ENCODE measurements around the gene ARHGAP24. TPM values are rescaled to one million over a fixed set of nuclear protein-coding genes. Genes with fewer than 3 reads are reported as not detected.

Gene ARHGAP24
- total and polyA plus RNA-seq, 2 donors (not counting 1 experiment from before 2014, with no cell fraction given), result 48.4 to 141 TPM

GRCh38 chr4:85776579-85776978, 301.6 kb downstream of the ARHGAP24 start:
- peak overlapping the region in 1 of 2 donors; percentile 10 for H3K27ac ChIP-seq (ENCODE audit: low read length in 2 of 2)
- peaks cover 29 to 45% of the 10 kb centered on the region in 2 donors for H3K4me1 ChIP-seq (ENCODE audit: control insufficient read depth in 2 of 2, insufficient read depth in 2 of 2, low read length in 2 of 2)
- H3K9ac ChIP-seq (ENCODE audit: low read length), result no peak overlapping the region
- WGBS (ENCODE audit: insufficient coverage), result no CpG with 5 or more reads among the region's 1 CpG
- Mint-ChIP-seq H3K27ac (peak overlapping the region; percentile 29), H3K9me3 (ENCODE audit: insufficient read depth) (peaks cover 4% of the 10 kb centered on the region), H3K4me1 (peaks cover 55% of the 10 kb centered on the region), H3K27me3 (no peaks in the 10 kb centered on the region), H3K4me3 (peak overlapping the region; percentile 0)
- ChIA-PET POLR2A (no interaction called here), CTCF (interaction anchor here (1.1 kb wide), 1 partner anchor 8 kb away, joined by 3 read pairs; no protein-coding TSS in a partner anchor)
- H2AFZ ChIP-seq (ENCODE audit: insufficient read depth, low read depth, low read length, poor library complexity, severe bottlenecking), result no peak overlapping the region
- H4K20me1 ChIP-seq (ENCODE audit: control insufficient read depth, insufficient read depth, low read length, poor library complexity, severe bottlenecking), result no peaks in the 10 kb centered on the region
- DNase-seq, result no peak
- peak overlapping the region; percentile 10 for H3K4me2 ChIP-seq (replicated peaks; ENCODE audit: low read depth, low read length, poor library complexity, severe bottlenecking)
- peaks cover 0 to 6% of the 10 kb centered on the region in 2 experiments for H3K36me3 ChIP-seq (replicated peaks in 1 of 2; ENCODE audit: control extremely low read depth in 1 of 2, control insufficient read depth in 1 of 2, extremely low read depth in 1 of 2, insufficient read depth in 2 of 2, low read length in 1 of 2)
- no peaks in the 10 kb centered on the region for H3K27me3 ChIP-seq (replicated peaks in 1 of 4; ENCODE audit: control extremely low read depth in 1 of 4, control insufficient read depth in 3 of 4, insufficient read depth in 4 of 4, low read length in 3 of 4)
- peaks cover 55% of the 10 kb centered on the region for H3K79me2 ChIP-seq (ENCODE audit: control insufficient read depth, insufficient read depth, low read length)
- peaks cover 0 to 3% (median 3%) of the 10 kb centered on the region in 3 donors for H3K9me3 ChIP-seq (ENCODE audit: control extremely low read depth in 1 of 3, control insufficient read depth in 2 of 3, insufficient read depth in 1 of 3, low read length in 2 of 3)
- ATAC-seq (ENCODE audit: low read depth), result no peak
- no peak overlapping the region for H3K4me3 ChIP-seq (ENCODE audit: control extremely low read depth in 1 of 5, extremely low read depth in 1 of 5, insufficient read depth in 1 of 5, low read depth in 2 of 5, low read length in 4 of 5)
- intact Hi-C loops (cut with micrococcal nuclease), result loop anchor here (5.0 to 10.0 kb wide), 2 partner anchors 66 to 588 kb away; partner anchors contain the start of gene MAPK10
- no peak for TF ChIP-seq CTCF (IDR thresholded peaks at IDR 0.05)
- no peak for TF ChIP-seq EZH2 (IDR thresholded peaks at IDR 0.05; ENCODE audit: borderline replicate concordance, insufficient read depth, low read depth, low read length, poor library complexity, severe bottlenecking)

- H2AFZ ChIP-seq (ENCODE audit: insufficient read depth, low read depth, low read length, poor library complexity, severe bottlenecking), result peak overlapping the region; percentile 74
- H3K4me1 Mint-ChIP-seq, result peaks cover 60% of the 10 kb centered on the region
- H3K4me2 ChIP-seq (replicated peaks; ENCODE audit: low read depth, low read length, poor library complexity, severe bottlenecking), result peak overlapping the region; percentile 72
Measured at GRCh38 chr4:85777908-85778631, 303.1 kb downstream of the ARHGAP24 start.

More at GRCh38 chr4:85777908-85778631, 303.1 kb downstream of the ARHGAP24 start:
- Mint-ChIP-seq H3K27ac (peak overlapping the region; percentile 93), H3K9me3 (ENCODE audit: insufficient read depth) (peaks cover 4% of the 10 kb centered on the region), H3K27me3 (no peaks in the 10 kb centered on the region), H3K4me3 (peak overlapping the region; percentile 89)
- TF ChIP-seq EZH2 (IDR thresholded peaks at IDR 0.05; ENCODE audit: borderline replicate concordance, insufficient read depth, low read depth, low read length, poor library complexity, severe bottlenecking), result no peak
- TF ChIP-seq CTCF (IDR thresholded peaks at IDR 0.05), result no peak
- Histone ChIP-seq H3K9ac (ENCODE audit: low read length) (peak overlapping the region; percentile 59), H3K4me1 (ENCODE audit: control insufficient read depth in 2 of 2, insufficient read depth in 2 of 2, low read length in 2 of 2) (peaks cover 29 to 49% of the 10 kb centered on the region in 2 donors), H3K36me3 (replicated peaks in 1 of 2; ENCODE audit: control extremely low read depth in 1 of 2, control insufficient read depth in 1 of 2, extremely low read depth in 1 of 2, insufficient read depth in 2 of 2, low read length in 1 of 2) (peaks cover 0 to 6% of the 10 kb centered on the region in 2 experiments), H3K27me3 (replicated peaks in 1 of 4; ENCODE audit: control extremely low read depth in 1 of 4, control insufficient read depth in 3 of 4, insufficient read depth in 4 of 4, low read length in 3 of 4) (no peaks in the 10 kb centered on the region), H3K9me3 (ENCODE audit: control extremely low read depth in 1 of 3, control insufficient read depth in 2 of 3, insufficient read depth in 1 of 3, low read length in 2 of 3) (peaks cover 0 to 3% (median 3%) of the 10 kb centered on the region in 3 donors), H3K4me3 (ENCODE audit: control extremely low read depth in 1 of 5, extremely low read depth in 1 of 5, insufficient read depth in 1 of 5, low read depth in 2 of 5, low read length in 4 of 5) (peak overlapping the region; percentile 2 to 68 (median 45)), H4K20me1 (ENCODE audit: control insufficient read depth, insufficient read depth, low read length, poor library complexity, severe bottlenecking) (no peaks in the 10 kb centered on the region), H3K79me2 (ENCODE audit: control insufficient read depth, insufficient read depth, low read length) (peaks cover 56% of the 10 kb centered on the region), H3K27ac (ENCODE audit: low read length in 2 of 2) (peak overlapping the region; percentile 67 to 79)
- CTCF ChIA-PET, result interaction anchor here (1.6 to 2.7 kb wide), 4 partner anchors 15 to 30 kb away, joined by 3 to 39 read pairs (median 10); no protein-coding TSS in a partner anchor
- POLR2A ChIA-PET, result interaction anchor here (0.5 kb wide), 1 partner anchor 410 kb away, joined by 3 read pairs; no protein-coding TSS in a partner anchor
- no CpG with 5 or more reads among the region's 3 CpGs for WGBS (ENCODE audit: insufficient coverage)
- intact Hi-C loops (cut with micrococcal nuclease), result loop anchor here (2.0 to 10.0 kb wide), 3 partner anchors 15 to 587 kb away; partner anchors contain the start of gene MAPK10
- ATAC-seq (ENCODE audit: low read depth) (peak; percentile 83), DNase-seq (peak; percentile 72)
